Upper lobe of left lung (tissue), 6 donors: Measurements from ENCODE around the gene SEL1L. TPM values are rescaled to one million over a fixed set of nuclear protein-coding genes. Genes with fewer than 3 reads are reported as not detected.

Experiments used
- ATAC-seq, 2 donors: fragments of 200-7000 bp; cut with Tn5 transposase; one replicate each; pipeline ENCODE4 v1.9.1; 2022; ENCODE audit warnings: mild to moderate bottlenecking in 2 of 2, moderate library complexity in 2 of 2; ENCODE audit not compliant: low FRiP score in 2 of 2
- DNase-seq, 2 donors: peaks; one replicate each; pipeline ENCODE4 v3.0.0-alpha.2; 2019 to 2020
- H3K27ac ChIP-seq, 4 donors: fragments of 200-600 bp; sonication (generic); one replicate each; pipeline ENCODE4 v1.5.1; 2016 to 2019
- H3K27me3 ChIP-seq, 4 donors: fragments of 200-600 bp; sonication (generic); one replicate each; pipeline ENCODE4 v1.5.1; 2017 to 2019
- H3K36me3 ChIP-seq, 4 donors: fragments of 200-600 bp; sonication (generic); one replicate each; pipeline ENCODE4 v1.5.1; 2016 to 2019
- H3K4me1 ChIP-seq, 4 donors: fragments of 200-600 bp; sonication (generic); one replicate each; pipeline ENCODE4 v1.5.1; 2018 to 2019
- H3K4me3 ChIP-seq, 4 donors: fragments of 200-600 bp; sonication (generic); one replicate each; pipeline ENCODE4 v1.5.1; 2017 to 2019; ENCODE audit warnings: mild to moderate bottlenecking in 2 of 4, moderate library complexity in 1 of 4
- H3K9me3 ChIP-seq, 4 donors: fragments of 200-600 bp; sonication (generic); one replicate each; pipeline ENCODE4 v1.5.1; 2018 to 2019
- EP300 ChIP-seq, 4 donors: sonication (generic); formaldehyde crosslinking; IDR thresholded peaks; one replicate each; pipeline ENCODE4 v1.5.1; 2017; ENCODE audit warnings: antibody characterized with exemption in 4 of 4, control low read depth in 2 of 4
- POLR2A ChIP-seq, 4 donors: fragments of 450-650 bp; IDR thresholded peaks; one replicate each; pipeline ENCODE4 v1.5.1; 2016 to 2017; ENCODE audit warnings: antibody characterized with exemption in 4 of 4, mild to moderate bottlenecking in 2 of 4
- POLR2AphosphoS5 ChIP-seq, 2 donors: sonication (generic); formaldehyde crosslinking; IDR thresholded peaks; one replicate each; pipeline ENCODE4 v1.5.1; 2017; ENCODE audit warnings: antibody characterized with exemption in 2 of 2
- WGBS, 2 donors: methylation state at CpG; one replicate each; pipeline ENCODE4 v1.1.5; 2017 to 2018; 5-methylcytosine and 5-hydroxymethylcytosine counted together
- total RNA-seq, 6 donors: library from RNA; depleted of rRNA in 4 of 6; stranded (reverse); fragments of >200 nt in 4 of 6; gene quantifications; one replicate each; pipeline versions ENCODE4 v1.1.0 to v1.2.1, GENCODE V29; 2016 to 2021
- TF ChIP-seq, protein P1 (sequence below), 6 experiments: fragments of 450-650 bp in 4 of 6; fragments of 200-600 bp in 2 of 6; sonication (generic) in 2 of 6; IDR thresholded peaks; one replicate each; pipeline ENCODE4 v1.5.1; 2016 to 2019; ENCODE audit warnings: antibody characterized with exemption in 6 of 6
- donor health status: DM: no; HTN: no; CAD: no; lungs with moderate emphysema.
- donor health status: DM: no; HTN: yes; CAD: no; lungs with severe emphysema.

Gene SEL1L
- total RNA-seq, 6 donors from 2014 or later: 24.1 to 120 (median 64.0) TPM

DNA sequence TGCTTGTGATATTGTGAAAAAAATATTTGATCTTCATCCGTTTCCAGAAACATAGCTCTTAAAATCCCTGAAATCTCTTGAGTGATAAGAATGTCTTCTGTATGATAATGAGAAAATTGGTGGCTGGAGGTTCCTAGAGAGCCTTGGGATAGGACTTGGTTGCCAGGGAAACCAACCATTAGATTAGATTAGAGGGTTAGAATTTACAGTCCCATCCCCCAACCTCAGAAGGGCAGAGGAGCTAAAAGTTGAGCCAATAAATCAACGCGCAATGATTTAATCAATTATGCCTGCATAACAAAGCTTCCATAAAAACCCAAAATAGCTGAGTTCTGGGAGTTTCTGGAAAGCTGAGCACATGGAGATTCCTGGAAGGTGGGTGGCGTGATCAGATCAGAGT is 10.6 kb downstream of the SEL1L start:
- H3K27me3 ChIP-seq: no peaks in the 10 kb centered on the region
- WGBS, 2 donors: 92 to 93% methylated on average over 4 of the region's 4 CpGs
- DNase-seq: no peak
- peaks cover 12 to 34% (median 27%) of the 10 kb centered on the region in 4 donors for H3K4me1 ChIP-seq
- peaks cover 4 to 61% (median 21%) of the 10 kb centered on the region in 4 donors for H3K36me3 ChIP-seq
- no peaks in the 10 kb centered on the region for H3K9me3 ChIP-seq
- TF ChIP-seq POLR2AphosphoS5 (IDR thresholded peaks at IDR 0.05) (no peak), POLR2A (IDR thresholded peaks at IDR 0.05) (no peak), EP300 (IDR thresholded peaks at IDR 0.05) (no peak)
- TF ChIP-seq, protein P1, sequence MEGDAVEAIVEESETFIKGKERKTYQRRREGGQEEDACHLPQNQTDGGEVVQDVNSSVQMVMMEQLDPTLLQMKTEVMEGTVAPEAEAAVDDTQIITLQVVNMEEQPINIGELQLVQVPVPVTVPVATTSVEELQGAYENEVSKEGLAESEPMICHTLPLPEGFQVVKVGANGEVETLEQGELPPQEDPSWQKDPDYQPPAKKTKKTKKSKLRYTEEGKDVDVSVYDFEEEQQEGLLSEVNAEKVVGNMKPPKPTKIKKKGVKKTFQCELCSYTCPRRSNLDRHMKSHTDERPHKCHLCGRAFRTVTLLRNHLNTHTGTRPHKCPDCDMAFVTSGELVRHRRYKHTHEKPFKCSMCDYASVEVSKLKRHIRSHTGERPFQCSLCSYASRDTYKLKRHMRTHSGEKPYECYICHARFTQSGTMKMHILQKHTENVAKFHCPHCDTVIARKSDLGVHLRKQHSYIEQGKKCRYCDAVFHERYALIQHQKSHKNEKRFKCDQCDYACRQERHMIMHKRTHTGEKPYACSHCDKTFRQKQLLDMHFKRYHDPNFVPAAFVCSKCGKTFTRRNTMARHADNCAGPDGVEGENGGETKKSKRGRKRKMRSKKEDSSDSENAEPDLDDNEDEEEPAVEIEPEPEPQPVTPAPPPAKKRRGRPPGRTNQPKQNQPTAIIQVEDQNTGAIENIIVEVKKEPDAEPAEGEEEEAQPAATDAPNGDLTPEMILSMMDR (IDR thresholded peaks at IDR 0.05): no peak
- no peak for ATAC-seq
- H3K27ac ChIP-seq: no peak overlapping the region
- no peak overlapping the region for H3K4me3 ChIP-seq

GRCh38 chr14:81521356-81521755 is 12.3 kb downstream of the SEL1L start:
- Histone ChIP-seq H3K36me3 (peaks cover 4 to 65% (median 17%) of the 10 kb centered on the region in 4 donors), H3K27ac (peak overlapping the region in 2 of 4 donors; percentile 82 to 86), H3K4me3 (no peak overlapping the region), H3K4me1 (peaks cover 27 to 42% (median 37%) of the 10 kb centered on the region in 4 donors), H3K27me3 (no peaks in the 10 kb centered on the region), H3K9me3 (no peaks in the 10 kb centered on the region)
- no peak for TF ChIP-seq POLR2AphosphoS5 (IDR thresholded peaks at IDR 0.05)
- no peak for TF ChIP-seq POLR2A (IDR thresholded peaks at IDR 0.05)
- TF ChIP-seq EP300 (IDR thresholded peaks at IDR 0.05): no peak
- TF ChIP-seq, protein P1 (IDR thresholded peaks at IDR 0.05): no peak
- no peak for DNase-seq
- ATAC-seq: no peak
- 93 to 96% methylated on average over 4 of the region's 4 CpGs for WGBS, 2 donors

DNA sequence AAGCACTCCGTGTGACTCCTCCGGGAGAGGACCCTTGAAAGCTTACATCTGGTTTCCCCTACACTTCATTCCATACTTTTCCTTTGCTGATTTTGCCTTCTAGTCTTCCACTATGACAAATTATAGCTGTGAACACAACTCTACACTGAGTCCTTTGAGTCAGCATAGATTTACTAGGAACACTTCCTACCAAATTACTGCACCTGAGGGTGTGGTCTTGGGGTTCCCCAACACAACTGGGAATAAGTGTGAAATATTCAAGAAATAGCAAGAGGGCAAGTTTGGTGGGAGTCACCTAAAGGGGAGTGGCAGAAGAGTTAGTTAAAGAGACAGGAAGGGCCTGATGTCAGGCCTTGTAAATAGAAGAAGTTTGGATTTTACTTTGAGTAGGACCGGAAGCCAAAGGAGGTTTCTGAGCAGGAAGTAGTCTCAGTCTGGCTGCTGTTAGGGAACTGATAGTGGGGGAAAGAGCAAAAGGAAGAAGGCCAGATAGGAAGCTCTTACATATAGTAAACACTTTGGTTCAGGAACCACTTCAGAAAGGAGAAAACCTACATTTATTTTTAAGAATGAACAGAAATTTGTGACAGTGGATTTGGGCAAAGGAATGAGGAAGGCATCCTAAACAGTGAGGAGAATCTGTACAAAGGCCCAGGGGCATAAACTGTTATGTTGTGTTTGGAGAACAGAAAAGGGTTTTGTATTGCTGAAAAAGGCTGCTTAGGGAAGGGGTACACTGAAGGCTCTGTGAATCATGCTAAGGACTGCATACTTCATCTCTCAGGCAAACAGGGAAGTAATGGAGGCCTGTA is 14.2 kb downstream of the SEL1L start:
- H3K27ac ChIP-seq: peak overlapping the region; percentile 59 to 86 (median 72)
- H3K9me3 ChIP-seq: no peaks in the 10 kb centered on the region
- peaks cover 31 to 42% (median 37%) of the 10 kb centered on the region in 4 donors for H3K4me1 ChIP-seq
- TF ChIP-seq EP300 (IDR thresholded peaks at IDR 0.05) (no peak), POLR2A (IDR thresholded peaks at IDR 0.05) (no peak), POLR2AphosphoS5 (IDR thresholded peaks at IDR 0.05) (peak; percentile 6 to 20)
- TF ChIP-seq, protein P1 (IDR thresholded peaks at IDR 0.05): no peak
- DNase-seq (peak in 1 of 2 donors; percentile 35), ATAC-seq (peak; percentile 79 to 88)
- 36 to 42% methylated on average over 3 of the region's 3 CpGs for WGBS, 2 donors
- no peaks in the 10 kb centered on the region for H3K27me3 ChIP-seq
- H3K36me3 ChIP-seq: peaks cover under 1 to 53% (median 8%) of the 10 kb centered on the region in 4 donors
- no peak overlapping the region for H3K4me3 ChIP-seq

GRCh38 chr14:81517798-81518398 is 15.8 kb downstream of the SEL1L start:
- H3K36me3 ChIP-seq: peaks cover 0 to 51% (median 7%) of the 10 kb centered on the region in 4 donors
- no peaks in the 10 kb centered on the region for H3K9me3 ChIP-seq
- H3K4me1 ChIP-seq: peaks cover 31 to 42% (median 38%) of the 10 kb centered on the region in 4 donors
- peak in 1 of 2 donors; percentile 77 for ATAC-seq
- peak in 1 of 2 donors; percentile 54 for DNase-seq
- no peak for TF ChIP-seq POLR2A (IDR thresholded peaks at IDR 0.05)
- peak in 1 of 2 donors; percentile 10 for TF ChIP-seq POLR2AphosphoS5 (IDR thresholded peaks at IDR 0.05)
- TF ChIP-seq, protein P1 (IDR thresholded peaks at IDR 0.05): no peak
- peak in 1 of 4 donors; percentile 6 for TF ChIP-seq EP300 (IDR thresholded peaks at IDR 0.05)
- H3K4me3 ChIP-seq: no peak overlapping the region
- H3K27me3 ChIP-seq: no peaks in the 10 kb centered on the region
- H3K27ac ChIP-seq: peak overlapping the region; percentile 16 to 86 (median 72)
- 71 to 85% methylated on average over 7 of the region's 7 CpGs for WGBS, 2 donors
